Ureter (tissue), 1 donor: ENCODE results near the gene AR. TPM values are rescaled to one million over a fixed set of nuclear protein-coding genes. Genes with fewer than 3 reads are reported as not detected.
"Not testable (repeated sequence)": the region's sequence is repeated elsewhere in the genome, so short reads cannot be mapped to it uniquely, and the experiment has no call there.

Experiments used
- DNase-seq: peaks from one replicate; pipeline ENCODE4 v3.0.0-alpha.2; 2020; ENCODE audit warnings: low spot score
- total RNA-seq: library from RNA; stranded (reverse); gene quantifications from one replicate; pipeline ENCODE4 v1.2.4, GENCODE V29; 2023
- donor health status: DM: yes; HTN: yes; CAD: no.

Gene AR
- total RNA-seq, 1 donor from 2014 or later = 26.2 TPM

- no peak for DNase-seq
Measured at GRCh38 chrX:67624325-67624724, 80.5 kb downstream of the AR start.

GRCh38 chrX:67635424-67635823, 91.6 kb downstream of the AR start:
- DNase-seq = no peak

GRCh38 chrX:67636532-67636931, 92.7 kb downstream of the AR start:
- no peak for DNase-seq

- not testable (repeated sequence) for DNase-seq
Measured at GRCh38 chrX:67637293-67637692, 93.5 kb downstream of the AR start.

- DNase-seq = no peak
Measured at GRCh38 chrX:67648361-67648760, 104.5 kb downstream of the AR start.

- DNase-seq = no peak
Measured at GRCh38 chrX:67651437-67652142, 107.8 kb downstream of the AR start.

GRCh38 chrX:67652543-67652942, 108.7 kb downstream of the AR start:
- DNase-seq = no peak

GRCh38 chrX:67654301-67654700, 110.5 kb downstream of the AR start:
- no peak for DNase-seq

GRCh38 chrX:67665583-67665982, 121.8 kb downstream of the AR start:
- DNase-seq = no peak

- not testable (repeated sequence) for DNase-seq
Measured at GRCh38 chrX:67670717-67671116, 126.9 kb downstream of the AR start.

GRCh38 chrX:67673741-67674274, 130.0 kb downstream of the AR start:
- DNase-seq = no peak

- no peak for DNase-seq
Measured at GRCh38 chrX:67674741-67675140, 130.9 kb downstream of the AR start.

GRCh38 chrX:67684136-67684535, 140.3 kb downstream of the AR start:
- no peak for DNase-seq

- DNase-seq = no peak
Measured at GRCh38 chrX:67692246-67692645, 148.4 kb downstream of the AR start.

- DNase-seq = no peak
Measured at GRCh38 chrX:67693928-67694327, 150.1 kb downstream of the AR start.

- no peak for DNase-seq
Measured at GRCh38 chrX:67697452-67697851, 153.6 kb downstream of the AR start.

GRCh38 chrX:67700602-67701001, 156.8 kb downstream of the AR start:
- DNase-seq = no peak

GRCh38 chrX:67714004-67714403, 170.2 kb downstream of the AR start:
- no peak for DNase-seq

- no peak for DNase-seq
Measured at GRCh38 chrX:67717571-67717970, 173.8 kb downstream of the AR start.

GRCh38 chrX:67718926-67719325, 175.1 kb downstream of the AR start:
- DNase-seq = no peak

GRCh38 chrX:67720344-67720743, 176.5 kb downstream of the AR start:
- no peak for DNase-seq

- DNase-seq = no peak
Measured at GRCh38 chrX:67721321-67721720, 177.5 kb downstream of the AR start.

- no peak for DNase-seq
Measured at GRCh38 chrX:67723580-67724351, 179.9 kb downstream of the AR start.
